ENCODE data around the gene CNTN3.

DNA sequence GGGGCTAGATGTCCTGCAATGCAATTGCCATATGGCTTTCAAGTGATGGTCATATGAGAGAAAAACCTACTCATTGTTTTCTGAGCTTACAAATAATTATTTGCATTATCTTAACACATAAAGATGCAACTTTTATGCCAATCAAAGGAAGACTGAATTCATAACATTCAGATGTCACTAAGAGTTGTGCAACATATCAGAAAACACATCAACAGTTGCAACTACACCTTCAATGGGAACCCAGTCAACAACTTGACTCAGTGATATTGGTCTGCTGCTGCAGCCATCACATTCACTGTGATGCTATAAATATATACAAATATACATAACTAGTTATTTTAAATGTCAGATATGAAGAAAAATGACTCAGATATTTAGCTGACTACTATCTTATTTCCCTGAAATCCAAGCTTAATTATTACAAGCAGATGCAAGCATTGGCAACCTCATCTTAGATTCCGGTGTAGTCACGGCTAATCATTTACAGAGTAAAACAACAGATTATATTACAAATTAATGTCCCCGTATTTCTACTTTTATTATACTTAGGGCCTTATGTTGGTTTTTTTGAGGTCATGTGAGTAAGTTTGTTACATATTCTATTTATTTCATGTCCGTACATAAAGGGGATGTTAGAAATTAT lies 23.7 kb downstream of the CNTN3 start:
- TF ChIP-seq CTCF (IDR thresholded peaks at IDR 0.05; ENCODE audit: insufficient read depth, low read length, poor library complexity, severe bottlenecking) = no peak
- no peak for TF ChIP-seq EZH2phosphoT487 (conservative IDR thresholded peaks at IDR 0.05; ENCODE audit: low read length)
